NCI-H2196 treated with DMSO at 0.1 percent for 48 hours (cell line): ENCODE measurements around the gene DYRK1B.
"Not testable (repeated sequence)": the region's sequence is repeated elsewhere in the genome, so short reads cannot be mapped to it uniquely, and the experiment has no call there.

Experiments used
- DNase-seq: peaks from one replicate; lab custom pipeline; 2025; ENCODE audit not compliant: unreplicated experiment; lab: John Stamatoyannopoulos, UW

The DYRK1B gene

DNA sequence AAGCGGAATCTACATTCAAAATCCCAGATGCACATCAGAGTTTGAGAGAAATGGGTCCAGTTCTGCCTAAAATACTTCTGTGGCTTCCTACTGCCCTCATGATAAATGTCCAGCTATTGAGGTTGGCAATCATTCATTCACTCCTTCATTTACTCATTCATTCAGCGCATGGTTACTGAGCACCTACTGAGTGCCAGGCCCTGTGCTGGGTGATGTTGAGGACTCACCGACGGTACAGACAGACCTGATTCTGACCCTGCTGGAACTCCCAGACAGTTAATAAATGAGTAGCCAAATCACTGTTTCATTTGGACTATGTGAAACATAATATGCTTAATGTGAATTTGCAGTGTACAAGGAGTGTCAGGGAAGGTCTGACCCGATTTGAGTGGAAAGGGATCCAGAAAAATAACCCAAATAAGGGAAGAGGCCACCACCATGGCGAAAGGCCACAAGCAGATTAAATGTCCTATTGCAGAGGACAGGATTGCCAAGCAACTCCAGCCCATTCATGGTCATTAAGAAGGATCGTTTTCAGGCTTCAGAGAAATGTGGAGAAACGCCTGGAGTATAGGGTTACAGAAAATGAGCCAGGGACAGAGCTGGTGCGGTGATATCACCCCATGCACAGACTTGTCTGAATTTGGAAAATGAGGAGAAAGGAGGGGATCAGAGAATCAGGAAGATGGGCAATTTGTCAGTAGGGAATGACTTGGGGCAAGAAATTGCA, 20.5 kb downstream of the DYRK1B start:
- peak; percentile 56 for DNase-seq

GRCh38 chr19:39811064-39811463, 22.9 kb downstream of the DYRK1B start:
- DNase-seq: no peak

GRCh38 chr19:39810424-39810823, 23.5 kb downstream of the DYRK1B start:
- DNase-seq: no peak

GRCh38 chr19:39809368-39809767, 24.6 kb downstream of the DYRK1B start:
- no peak for DNase-seq

GRCh38 chr19:39808688-39809087, 25.3 kb downstream of the DYRK1B start:
- DNase-seq: not testable (repeated sequence)

DNA sequence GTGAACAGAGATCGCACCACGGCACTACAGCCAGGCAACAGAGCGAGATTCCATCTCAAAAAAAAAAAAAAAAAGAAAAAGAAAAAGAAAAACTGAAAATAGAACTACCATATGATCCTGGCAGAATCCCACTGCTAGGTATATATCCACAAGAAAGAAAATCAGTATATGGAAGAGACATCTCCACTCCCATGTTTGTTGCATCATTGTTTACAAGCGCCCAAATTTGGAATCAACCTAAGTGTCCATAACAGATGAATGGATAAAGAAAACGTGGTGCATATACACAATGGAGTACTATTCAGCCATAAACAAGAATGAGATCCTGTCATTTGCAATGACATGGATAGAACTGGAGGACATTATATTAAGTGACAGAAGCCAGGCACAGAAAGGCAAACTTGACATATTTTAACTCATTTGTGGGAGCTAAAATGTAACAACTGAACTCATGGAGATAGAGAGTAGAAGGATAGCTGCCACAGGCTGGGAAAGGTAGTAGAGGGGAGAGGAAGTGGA, 26.1 kb downstream of the DYRK1B start:
- no peak for DNase-seq

DNA sequence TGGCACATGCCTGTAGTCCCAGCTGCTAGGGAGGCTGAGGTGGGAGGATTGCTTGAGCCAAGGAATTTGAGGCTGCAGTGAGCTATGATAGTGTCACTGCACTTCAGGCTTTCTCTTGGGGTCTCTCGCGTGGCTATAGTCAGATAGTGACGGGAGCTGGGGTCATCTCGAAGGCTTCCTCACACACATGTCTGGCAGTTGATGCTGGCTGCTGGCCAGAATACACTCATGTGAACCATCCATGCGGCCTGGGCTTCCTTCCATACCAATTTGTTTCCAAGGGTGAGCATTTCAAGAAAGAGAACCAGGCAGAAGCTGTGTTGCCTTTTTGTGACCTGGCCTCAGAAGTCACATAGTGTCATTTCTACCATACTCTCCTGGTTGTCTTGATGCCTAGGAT, 28.9 kb downstream of the DYRK1B start:
- DNase-seq: no peak

DNA sequence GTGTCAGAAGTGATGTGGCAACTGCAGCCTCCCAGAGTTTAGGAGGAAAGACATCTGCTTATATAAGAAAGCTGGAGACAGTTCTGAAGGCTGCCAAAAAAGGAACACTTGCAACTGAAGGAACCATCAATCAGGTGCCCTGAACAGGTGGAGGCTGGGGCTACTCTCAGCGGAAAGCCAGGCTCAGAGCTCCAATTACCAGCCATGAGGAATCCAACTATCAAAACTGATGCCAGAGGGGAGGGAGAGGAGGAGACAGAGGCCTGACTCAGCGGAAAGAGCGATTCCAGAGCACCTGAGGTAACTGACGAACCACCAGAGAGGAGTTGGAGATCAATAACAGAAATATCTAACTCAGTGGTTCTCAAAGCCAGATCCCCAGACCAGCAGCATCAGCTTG, 31.0 kb downstream of the DYRK1B start:
- DNase-seq: no peak

GRCh38 chr19:39797083-39797482, 36.9 kb downstream of the DYRK1B start:
- no peak for DNase-seq

DNA sequence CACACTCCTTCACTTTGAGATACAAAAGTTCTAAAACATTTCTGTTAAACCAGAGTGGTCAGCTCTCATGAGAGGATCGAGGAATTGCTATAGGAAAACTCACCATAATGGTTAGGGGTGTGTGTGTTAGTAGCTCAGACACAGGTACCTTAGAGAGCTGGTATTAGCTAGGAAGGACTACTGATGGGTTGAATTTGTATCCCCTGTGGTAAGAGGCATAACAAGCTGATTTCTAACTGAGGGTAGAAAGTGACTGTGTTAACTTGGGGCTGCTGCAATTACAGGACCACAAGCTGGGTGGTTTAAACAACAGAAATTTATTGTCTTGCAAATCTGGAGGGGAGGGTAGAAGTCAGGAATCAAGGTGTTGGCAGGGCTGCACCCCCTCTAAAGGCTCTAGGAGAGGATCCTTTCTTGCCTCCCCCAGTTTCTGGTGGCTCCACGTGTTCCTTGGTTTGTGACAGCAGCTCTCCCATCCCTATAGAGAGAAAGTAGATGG, 37.9 kb downstream of the DYRK1B start:
- DNase-seq: no peak

- no peak for DNase-seq
Observed at GRCh38 chr19:39795001-39795400, 39.0 kb downstream of the DYRK1B start.

GRCh38 chr19:39792999-39793546, 40.9 kb downstream of the DYRK1B start:
- peak; percentile 44 for DNase-seq

DNA sequence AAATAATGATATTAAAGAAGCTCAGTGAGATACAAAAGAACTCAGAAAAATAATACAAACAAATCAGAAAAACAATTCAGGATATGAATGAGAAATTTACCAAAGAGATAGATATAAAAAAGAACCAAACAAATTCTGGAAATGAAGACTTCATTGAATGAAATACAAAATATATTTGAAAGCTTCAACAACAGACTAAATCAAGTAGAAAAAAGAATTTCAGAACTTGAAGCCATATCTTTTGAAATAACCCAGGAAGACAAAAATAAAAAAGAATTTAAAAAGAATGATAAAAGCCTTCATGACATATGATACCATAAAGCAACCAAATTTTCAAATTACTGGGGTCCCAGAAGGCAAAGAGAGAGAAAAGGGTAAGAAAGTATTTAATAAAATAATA, 45.7 kb downstream of the DYRK1B start:
- no peak for DNase-seq

GRCh38 chr19:39780894-39781293, 53.1 kb downstream of the DYRK1B start:
- no peak for DNase-seq

DNA sequence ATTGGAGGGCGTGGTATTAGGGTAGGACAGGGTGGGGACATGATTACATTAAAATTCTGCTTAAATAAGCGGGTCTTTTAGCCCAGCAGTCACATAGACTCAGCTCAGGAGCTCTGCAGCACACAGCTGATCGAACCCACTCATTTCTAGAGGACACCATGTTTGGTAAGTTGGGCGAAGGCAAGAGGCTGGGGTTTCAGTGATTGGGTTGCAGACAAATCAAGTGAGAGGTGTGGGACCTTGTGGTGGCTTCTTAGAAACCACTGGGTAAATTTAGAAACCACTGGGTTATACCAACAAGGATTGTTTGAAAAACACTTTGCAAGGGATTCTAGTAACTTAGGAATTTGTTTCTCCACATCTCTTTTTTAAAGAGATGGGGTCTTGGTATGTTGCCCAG, 55.2 kb downstream of the DYRK1B start, which contains the start of gene LEUTX:
LEUTX (plus strand) TSS at position 92 of the 400 bp plus-strand sequence; CDS start at position 159, 67 bp downstream.
- no peak for DNase-seq
